HepG2 (cell line): Measurements from ENCODE around the gene REST. TPM values are rescaled to one million over a fixed set of nuclear protein-coding genes. Genes with fewer than 3 reads are reported as not detected.

Experiments
- ADNP ChIP-seq: sonication (generic); formaldehyde crosslinking; IDR thresholded peaks from 2 replicates; pipeline ENCODE4 v1.4.0; 2020; ENCODE audit warnings: missing genetic modification reagents
- CBX5 ChIP-seq: sonication (generic); formaldehyde crosslinking; IDR thresholded peaks from 2 replicates; pipeline ENCODE4 v1.4.0; 2020; ENCODE audit warnings: missing genetic modification reagents, borderline replicate concordance
- ESRRA ChIP-seq: sonication (generic); formaldehyde crosslinking; IDR thresholded peaks from 2 replicates; pipeline ENCODE4 v1.5.1; 2020; ENCODE audit warnings: mild to moderate bottlenecking, low read depth, missing genetic modification reagents
- ETV5 ChIP-seq: IDR thresholded peaks from 2 replicates; pipeline ENCODE4 v1.6.1; 2018; ENCODE audit warnings: missing biosample characterization, missing genetic modification reagents, inconsistent platforms, borderline replicate concordance
- FOXO1 ChIP-seq: sonication (generic); formaldehyde crosslinking; IDR thresholded peaks from 2 replicates; pipeline ENCODE4 v1.4.0; 2020; ENCODE audit warnings: missing genetic modification reagents
- GLI4 ChIP-seq: sonication (generic); formaldehyde crosslinking; IDR thresholded peaks from 2 replicates; pipeline ENCODE4 v1.5.1; 2020; ENCODE audit warnings: missing genetic modification reagents, mild to moderate bottlenecking, moderate library complexity, borderline replicate concordance
- GZF1 ChIP-seq: sonication (generic); formaldehyde crosslinking; IDR thresholded peaks from 2 replicates; pipeline ENCODE4 v1.5.1; 2020; ENCODE audit warnings: mild to moderate bottlenecking, missing genetic modification reagents
- HNRNPLL ChIP-seq: fragments of 200-400 bp; formaldehyde crosslinking; IDR thresholded peaks from 2 replicates; pipeline ENCODE4 v1.6.1; 2017; ENCODE audit warnings: mild to moderate bottlenecking, low read depth, low read length; ENCODE audit not compliant: poor library complexity, severe bottlenecking
- HOXD1 ChIP-seq: sonication (generic); formaldehyde crosslinking; IDR thresholded peaks from 2 replicates; pipeline ENCODE4 v1.5.0; 2020; ENCODE audit warnings: missing genetic modification reagents
- KAT2B ChIP-seq: fragments of 150-350 bp; IDR thresholded peaks from 2 replicates; pipeline ENCODE4 v1.6.1; 2014; ENCODE audit warnings: low read depth, low read length, borderline replicate concordance
- KAT7 ChIP-seq: IDR thresholded peaks from 2 replicates; pipeline ENCODE4 v1.6.1; 2018; ENCODE audit warnings: borderline replicate concordance, missing compliant biosample characterization
- KDM5B ChIP-seq: sonication (generic); formaldehyde crosslinking; IDR thresholded peaks from 2 replicates; pipeline ENCODE4 v1.4.0; 2020; ENCODE audit warnings: missing genetic modification reagents, mild to moderate bottlenecking, borderline replicate concordance
- MED1 ChIP-seq: sonication (generic); formaldehyde crosslinking; IDR thresholded peaks from 2 replicates; pipeline ENCODE4 v1.4.0; 2020; ENCODE audit warnings: missing genetic modification reagents
- MED13 ChIP-seq: sonication (generic); formaldehyde crosslinking; IDR thresholded peaks from 2 replicates; pipeline ENCODE4 v1.5.0; 2020; ENCODE audit warnings: missing genetic modification reagents
- MEF2D ChIP-seq: sonication (generic); formaldehyde crosslinking; IDR thresholded peaks from 2 replicates; pipeline ENCODE4 v1.5.1; 2020; ENCODE audit warnings: mild to moderate bottlenecking, missing genetic modification reagents
- NAIF1 ChIP-seq: sonication (generic); formaldehyde crosslinking; IDR thresholded peaks from 2 replicates; pipeline ENCODE4 v1.5.0; 2020; ENCODE audit warnings: mild to moderate bottlenecking, missing genetic modification reagents, borderline replicate concordance
- RFX1 ChIP-seq: fragments of 450-650 bp; IDR thresholded peaks from 2 replicates; pipeline ENCODE4 v1.6.1; 2017
- RFXANK ChIP-seq: IDR thresholded peaks from 2 replicates; pipeline ENCODE4 v1.6.1; 2016
- TAF15 ChIP-seq: fragments of 200-400 bp; formaldehyde crosslinking; IDR thresholded peaks from one replicate; pipeline ENCODE4 v1.6.1; 2018; ENCODE audit warnings: mild to moderate bottlenecking, low read depth, low read length; ENCODE audit not compliant: poor library complexity, severe bottlenecking
- TBP ChIP-seq: sonication (generic); formaldehyde crosslinking; IDR thresholded peaks from 2 replicates; pipeline ENCODE4 v1.5.0; 2020; ENCODE audit warnings: missing genetic modification reagents
- TCF7L2 ChIP-seq: IDR thresholded peaks from 2 replicates; pipeline ENCODE4 v1.6.1; 2011; ENCODE audit warnings: mild to moderate bottlenecking, low read depth, low read length, moderate library complexity
- TP53 ChIP-seq: sonication (generic); formaldehyde crosslinking; conservative IDR thresholded peaks from 2 replicates; pipeline ENCODE4 v1.4.0; 2020; ENCODE audit warnings: missing genetic modification reagents
- ZFY ChIP-seq: sonication (generic); formaldehyde crosslinking; IDR thresholded peaks from 2 replicates; pipeline ENCODE4 v1.4.0; 2020; ENCODE audit warnings: missing genetic modification reagents
- ZFYVE20 ChIP-seq: sonication (generic); formaldehyde crosslinking; IDR thresholded peaks from 2 replicates; pipeline ENCODE4 v1.8.0; 2023; ENCODE audit warnings: low read depth, mild to moderate bottlenecking, moderate library complexity, missing genetic modification reagents, borderline replicate concordance
- ZNF337 ChIP-seq: sonication (generic); formaldehyde crosslinking; IDR thresholded peaks from 2 replicates; pipeline ENCODE4 v1.5.1; 2020; ENCODE audit warnings: missing genetic modification reagents, low read depth, mild to moderate bottlenecking, borderline replicate concordance
- ZNF615 ChIP-seq: sonication (generic); formaldehyde crosslinking; IDR thresholded peaks from 2 replicates; pipeline ENCODE4 v1.5.0; 2020; ENCODE audit warnings: mild to moderate bottlenecking, missing genetic modification reagents, borderline replicate concordance
- ZNF674 ChIP-seq: sonication (generic); formaldehyde crosslinking; IDR thresholded peaks from 2 replicates; pipeline ENCODE4 v1.5.0; 2020; ENCODE audit warnings: low read depth, mild to moderate bottlenecking, missing genetic modification reagents
- polyA plus RNA-seq, 8 experiments: library from polyadenylated mRNA; depleted of rRNA in 3 of 8; stranded (reverse) in 7 of 8; unstranded in 1 of 8; fragments of >200 nt; fragmentation: Illumina TruSeq in 4 of 8; extraction: Trizol in 4 of 8; gene quantifications; 2 replicates each; pipeline versions ENCODE4 v1.2.1 to v1.2.3, GENCODE V29; 2011 to 2016; ENCODE audit warnings: low read depth in 4 of 8, missing spikeins in 1 of 8, mixed read lengths in 1 of 8; ENCODE audit not compliant: insufficient read depth in 1 of 8
- total RNA-seq, 5 experiments: library from RNA; depleted of rRNA; stranded (reverse); fragments of >200 nt; fragmentation: Illumina TruSeq; extraction: Trizol; gene quantifications; 2 replicates each; pipeline ENCODE4 v1.2.3, GENCODE V29; 2016; ENCODE audit warnings: low read depth in 1 of 5
- TF ChIP-seq, protein P1 (sequence below): sonication (generic); formaldehyde crosslinking; IDR thresholded peaks from 2 replicates; pipeline ENCODE4 v1.4.0; 2020; ENCODE audit warnings: missing genetic modification reagents
- TF ChIP-seq, protein P2 (sequence below): sonication (generic); formaldehyde crosslinking; conservative IDR thresholded peaks from 2 replicates; pipeline ENCODE4 v1.8.0; 2022; ENCODE audit warnings: low read depth, missing genetic modification reagents

REST gene
- total and polyA plus RNA-seq, 2 of the 13 experiments (the other 11 are each of a cell fraction or from before 2014, with no cell fraction given), result 12.7 to 22.4 TPM

DNA sequence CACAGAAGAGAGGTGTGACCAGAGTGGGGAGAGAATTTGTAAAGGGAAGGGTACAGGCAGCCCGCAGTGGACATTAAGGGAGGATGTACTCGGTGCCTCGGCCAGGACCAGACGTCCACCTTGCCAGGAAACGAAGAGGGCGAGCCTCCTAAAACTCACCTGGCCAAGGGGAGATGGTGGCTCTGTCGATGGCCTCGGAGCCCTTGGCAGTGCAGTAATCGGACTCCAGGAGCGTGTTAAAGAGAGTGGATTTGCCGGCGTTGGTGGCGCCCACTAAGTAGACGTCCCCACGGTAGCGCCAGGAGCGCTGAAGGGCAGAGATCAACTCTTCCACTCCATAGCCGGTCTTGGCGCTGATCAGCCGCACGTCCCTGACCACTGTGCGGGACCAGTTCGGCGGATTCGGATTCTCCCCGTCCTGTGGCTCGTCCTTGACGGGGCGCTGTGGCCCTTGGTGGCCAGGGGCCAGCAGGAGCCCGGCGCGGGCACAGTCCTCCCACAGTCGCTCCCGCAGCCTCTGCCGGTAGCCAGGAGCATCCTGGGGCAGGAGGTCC, 68.7 kb downstream of the REST start (continued):
- TF ChIP-seq, protein P1, sequence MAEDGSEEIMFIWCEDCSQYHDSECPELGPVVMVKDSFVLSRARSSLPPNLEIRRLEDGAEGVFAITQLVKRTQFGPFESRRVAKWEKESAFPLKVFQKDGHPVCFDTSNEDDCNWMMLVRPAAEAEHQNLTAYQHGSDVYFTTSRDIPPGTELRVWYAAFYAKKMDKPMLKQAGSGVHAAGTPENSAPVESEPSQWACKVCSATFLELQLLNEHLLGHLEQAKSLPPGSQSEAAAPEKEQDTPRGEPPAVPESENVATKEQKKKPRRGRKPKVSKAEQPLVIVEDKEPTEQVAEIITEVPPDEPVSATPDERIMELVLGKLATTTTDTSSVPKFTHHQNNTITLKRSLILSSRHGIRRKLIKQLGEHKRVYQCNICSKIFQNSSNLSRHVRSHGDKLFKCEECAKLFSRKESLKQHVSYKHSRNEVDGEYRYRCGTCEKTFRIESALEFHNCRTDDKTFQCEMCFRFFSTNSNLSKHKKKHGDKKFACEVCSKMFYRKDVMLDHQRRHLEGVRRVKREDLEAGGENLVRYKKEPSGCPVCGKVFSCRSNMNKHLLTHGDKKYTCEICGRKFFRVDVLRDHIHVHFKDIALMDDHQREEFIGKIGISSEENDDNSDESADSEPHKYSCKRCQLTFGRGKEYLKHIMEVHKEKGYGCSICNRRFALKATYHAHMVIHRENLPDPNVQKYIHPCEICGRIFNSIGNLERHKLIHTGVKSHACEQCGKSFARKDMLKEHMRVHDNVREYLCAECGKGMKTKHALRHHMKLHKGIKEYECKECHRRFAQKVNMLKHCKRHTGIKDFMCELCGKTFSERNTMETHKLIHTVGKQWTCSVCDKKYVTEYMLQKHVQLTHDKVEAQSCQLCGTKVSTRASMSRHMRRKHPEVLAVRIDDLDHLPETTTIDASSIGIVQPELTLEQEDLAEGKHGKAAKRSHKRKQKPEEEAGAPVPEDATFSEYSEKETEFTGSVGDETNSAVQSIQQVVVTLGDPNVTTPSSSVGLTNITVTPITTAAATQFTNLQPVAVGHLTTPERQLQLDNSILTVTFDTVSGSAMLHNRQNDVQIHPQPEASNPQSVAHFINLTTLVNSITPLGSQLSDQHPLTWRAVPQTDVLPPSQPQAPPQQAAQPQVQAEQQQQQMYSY (CRISPR knock-in tag), result no peak
- TF ChIP-seq MED1, result no peak
- no peak for TF ChIP-seq TBP (CRISPR knock-in tag)
- no peak for TF ChIP-seq ZNF615 (CRISPR knock-in tag)
- no peak for TF ChIP-seq MED13 (CRISPR knock-in tag)
- TF ChIP-seq ZNF337, result no peak
- peak; percentile 39; the same call in 1 of the 2 replicates for TF ChIP-seq MEF2D (CRISPR knock-in tag)
- TF ChIP-seq TCF7L2, result no peak
- no peak for TF ChIP-seq ADNP
- no peak for TF ChIP-seq CBX5 (CRISPR knock-in tag)
- no peak for TF ChIP-seq ETV5 (CRISPR knock-in tag)
- TF ChIP-seq GLI4 (CRISPR knock-in tag), result no peak
- TF ChIP-seq ZFY (CRISPR knock-in tag), result no peak; the same call in 1 of the 2 replicates
- TF ChIP-seq RFXANK, result no peak
- no peak for TF ChIP-seq KAT7 (CRISPR knock-in tag)
- no peak for TF ChIP-seq RFX1
- no peak for TF ChIP-seq ZFYVE20
- no peak for TF ChIP-seq HOXD1 (CRISPR knock-in tag)
- 0 out of 2 replicates have a peak, but pooled peaks have one; percentile 30 for TF ChIP-seq KDM5B (CRISPR knock-in tag)
- no peak for TF ChIP-seq FOXO1 (CRISPR knock-in tag)
- no peak for TF ChIP-seq TAF15
- TF ChIP-seq, protein P2, sequence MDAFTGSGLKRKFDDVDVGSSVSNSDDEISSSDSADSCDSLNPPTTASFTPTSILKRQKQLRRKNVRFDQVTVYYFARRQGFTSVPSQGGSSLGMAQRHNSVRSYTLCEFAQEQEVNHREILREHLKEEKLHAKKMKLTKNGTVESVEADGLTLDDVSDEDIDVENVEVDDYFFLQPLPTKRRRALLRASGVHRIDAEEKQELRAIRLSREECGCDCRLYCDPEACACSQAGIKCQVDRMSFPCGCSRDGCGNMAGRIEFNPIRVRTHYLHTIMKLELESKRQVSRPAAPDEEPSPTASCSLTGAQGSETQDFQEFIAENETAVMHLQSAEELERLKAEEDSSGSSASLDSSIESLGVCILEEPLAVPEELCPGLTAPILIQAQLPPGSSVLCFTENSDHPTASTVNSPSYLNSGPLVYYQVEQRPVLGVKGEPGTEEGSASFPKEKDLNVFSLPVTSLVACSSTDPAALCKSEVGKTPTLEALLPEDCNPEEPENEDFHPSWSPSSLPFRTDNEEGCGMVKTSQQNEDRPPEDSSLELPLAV (CRISPR knock-in tag), result no peak
- TF ChIP-seq ZNF674 (CRISPR knock-in tag), result no peak
- no peak for TF ChIP-seq GZF1 (CRISPR knock-in tag)
- no peak for TF ChIP-seq KAT2B
- TF ChIP-seq HNRNPLL, result peak; percentile 97
- no peak for TF ChIP-seq ESRRA (CRISPR knock-in tag)
- TF ChIP-seq TP53 (CRISPR knock-in tag), result no peak
- TF ChIP-seq NAIF1 (CRISPR knock-in tag), result peak; percentile 54; the same call in 1 of the 2 replicates
